H9 (cell line): ENCODE results near the gene KCTD4. TPM values are rescaled to one million over a fixed set of nuclear protein-coding genes. Genes with fewer than 3 reads are reported as not detected.
A peak's percentile ranks its signal among the peaks of the same experiment; 100 is the strongest.

Experiments
- DNase-seq: peaks from one replicate; pipeline ENCODE4 v3.0.0-alpha.2; 2017
- H2AFZ ChIP-seq: one replicate; pipeline ENCODE4 v1.6.1; 2013; ENCODE audit warnings: mild to moderate bottlenecking, low read length, control low read depth, moderate library complexity
- H2AK5ac ChIP-seq: 2 replicates; pipeline ENCODE4 v1.6.1; 2013; ENCODE audit warnings: low read length, control low read depth, mixed read lengths; ENCODE audit not compliant: insufficient read length
- H2BK120ac ChIP-seq: one replicate; pipeline ENCODE4 v1.6.1; 2013; ENCODE audit warnings: low read depth, mild to moderate bottlenecking, low read length, control low read depth, inconsistent platforms; ENCODE audit not compliant: poor library complexity, severe bottlenecking
- H2BK12ac ChIP-seq: 2 replicates; pipeline ENCODE4 v1.6.1; 2013; ENCODE audit warnings: low read length, control low read depth, mixed read lengths, low read depth; ENCODE audit not compliant: insufficient read length
- H2BK15ac ChIP-seq: 2 replicates; pipeline ENCODE4 v1.6.1; 2013; ENCODE audit warnings: low read depth, low read length, control low read depth
- H2BK20ac ChIP-seq: one replicate; pipeline ENCODE4 v1.6.1; 2013; ENCODE audit warnings: low read depth, mild to moderate bottlenecking, low read length, control low read depth, inconsistent platforms; ENCODE audit not compliant: poor library complexity, severe bottlenecking
- H2BK5ac ChIP-seq: 2 replicates; pipeline ENCODE4 v1.6.1; 2013; ENCODE audit warnings: low read length, control low read depth, mixed read lengths; ENCODE audit not compliant: insufficient read length
- H3K14ac ChIP-seq: 2 replicates; pipeline ENCODE4 v1.6.1; 2013; ENCODE audit warnings: low read length, control low read depth; ENCODE audit not compliant: insufficient read depth
- H3K18ac ChIP-seq: 2 replicates; pipeline ENCODE4 v1.6.1; 2013; ENCODE audit warnings: low read depth, mild to moderate bottlenecking, mixed read lengths, low read length, control low read depth; ENCODE audit not compliant: insufficient read length
- H3K23ac ChIP-seq: 2 replicates; pipeline ENCODE4 v1.6.1; 2013; ENCODE audit warnings: low read length, control low read depth, mixed read lengths, low read depth; ENCODE audit not compliant: insufficient read length
- H3K23me2 ChIP-seq: 2 replicates; pipeline ENCODE4 v1.6.1; 2013; ENCODE audit warnings: low read depth, mild to moderate bottlenecking, mixed read lengths, low read length, control low read depth; ENCODE audit not compliant: insufficient read length, poor library complexity, severe bottlenecking
- H3K27ac ChIP-seq: 2 replicates; pipeline ENCODE4 v1.5.1; 2013; ENCODE audit warnings: low read length, control low read depth, mixed read lengths, low read depth; ENCODE audit not compliant: insufficient read length
- H3K27me3 ChIP-seq: 2 replicates; pipeline ENCODE4 v1.6.1; 2013; ENCODE audit warnings: low read length, control low read depth, inconsistent platforms; ENCODE audit not compliant: insufficient read depth
- H3K4ac ChIP-seq: 2 replicates; pipeline ENCODE4 v1.6.1; 2013; ENCODE audit warnings: low read depth, mild to moderate bottlenecking, control low read depth, inconsistent platforms, low read length, moderate library complexity
- H3K4me1 ChIP-seq: 2 replicates; pipeline ENCODE4 v1.6.1; 2013; ENCODE audit warnings: low read length, control low read depth, inconsistent platforms; ENCODE audit not compliant: insufficient read depth
- H3K4me2 ChIP-seq: 2 replicates; pipeline ENCODE4 v1.6.1; 2013; ENCODE audit warnings: low read length, control low read depth, mixed read lengths; ENCODE audit not compliant: insufficient read length, insufficient read depth
- H3K56ac ChIP-seq: 2 replicates; pipeline ENCODE4 v1.6.1; 2013; ENCODE audit warnings: low read depth, mild to moderate bottlenecking, mixed read lengths, low read length, control low read depth; ENCODE audit not compliant: insufficient read length
- H3K79me1 ChIP-seq: 2 replicates; pipeline ENCODE4 v1.6.1; 2013; ENCODE audit warnings: low read depth, mild to moderate bottlenecking, moderate library complexity, low read length, control low read depth, inconsistent platforms; ENCODE audit not compliant: insufficient read depth, poor library complexity, severe bottlenecking
- H3K79me2 ChIP-seq: 2 replicates; pipeline ENCODE4 v1.6.1; 2013; ENCODE audit warnings: low read length, control low read depth, inconsistent platforms; ENCODE audit not compliant: insufficient read depth
- H3K9ac ChIP-seq: 2 replicates; pipeline ENCODE4 v1.6.1; 2013; ENCODE audit warnings: low read length, control low read depth, mixed read lengths; ENCODE audit not compliant: insufficient read length; ENCODE audit errors: extremely low read depth
- H3K9me3 ChIP-seq: one replicate; pipeline ENCODE4 v1.6.1; 2013; ENCODE audit warnings: low read depth, low read length, inconsistent platforms; ENCODE audit not compliant: control insufficient read depth
- H3T11ph ChIP-seq: one replicate; pipeline ENCODE4 v1.6.1; 2013; ENCODE audit warnings: mild to moderate bottlenecking, low read length, control low read depth, inconsistent platforms
- H4K20me1 ChIP-seq: one replicate; pipeline ENCODE4 v1.6.1; 2013; ENCODE audit not compliant: control insufficient read depth, insufficient read length, insufficient read depth
- H4K5ac ChIP-seq: 2 replicates; pipeline ENCODE4 v1.6.1; 2013; ENCODE audit warnings: low read depth, mild to moderate bottlenecking, mixed read lengths, low read length, control low read depth; ENCODE audit not compliant: insufficient read length
- H4K8ac ChIP-seq: replicated peaks from 2 replicates; pipeline ENCODE4 v1.6.1; 2013; ENCODE audit warnings: low read length, control low read depth, mixed read lengths, low read depth; ENCODE audit not compliant: insufficient read length
- H4K91ac ChIP-seq: 2 replicates; pipeline ENCODE4 v1.6.1; 2013; ENCODE audit warnings: low read depth, mild to moderate bottlenecking, moderate library complexity, mixed read lengths, low read length, control low read depth; ENCODE audit not compliant: insufficient read length
- H3K27ac Mint-ChIP-seq, 3 experiments: 2 replicates in 2 of 3; 3 replicates in 1 of 3; pipeline ENCODE4 v1.8.0; 2020 to 2021; ENCODE audit warnings: mixed read lengths in 3 of 3, mild to moderate bottlenecking in 1 of 3, moderate library complexity in 1 of 3
- H3K27me3 Mint-ChIP-seq: 2 replicates; pipeline ENCODE4 v1.8.0; 2021; ENCODE audit warnings: low read depth, mild to moderate bottlenecking, moderate library complexity, mixed read lengths
- H3K36me3 Mint-ChIP-seq, 3 experiments: 2 replicates in 2 of 3; 3 replicates in 1 of 3; pipeline ENCODE4 v1.8.0; 2020 to 2021; ENCODE audit warnings: low read depth in 3 of 3, mixed read lengths in 3 of 3; ENCODE audit not compliant: insufficient read depth in 1 of 3
- H3K4me1 Mint-ChIP-seq, 2 experiments: 2 replicates each; pipeline ENCODE4 v1.8.0; 2020; ENCODE audit warnings: mixed read lengths in 2 of 2
- H3K4me3 Mint-ChIP-seq, 2 experiments: 2 replicates in 1 of 2; 3 replicates in 1 of 2; pipeline ENCODE4 v1.8.0; 2020 to 2021; ENCODE audit warnings: mild to moderate bottlenecking in 2 of 2, mixed read lengths in 2 of 2, moderate library complexity in 1 of 2
- H3K9me3 Mint-ChIP-seq, 2 experiments: 2 replicates in 1 of 2; 3 replicates in 1 of 2; pipeline ENCODE4 v1.8.0; 2020; ENCODE audit warnings: mild to moderate bottlenecking in 2 of 2, mixed read lengths in 2 of 2, moderate library complexity in 1 of 2
- WGBS: extraction: QIAGEN DNeasy Blood & Tissue Kit; methylation state at CpG from one replicate; pipeline ENCODE4 v1.1.7; 2013; ENCODE audit warnings: missing lambda C conversion rate, low lambda C conversion rate, mixed read lengths; ENCODE audit not compliant: insufficient read length; ENCODE audit errors: extremely low coverage; 5-methylcytosine and 5-hydroxymethylcytosine counted together
- total RNA-seq: library from RNA; stranded (reverse); gene quantifications from 2 replicates; pipeline ENCODE4 v1.2.1, GENCODE V29; 2021
- TF ChIP-seq, protein P1 (sequence below): fragments of 200-600 bp; sonication (generic); conservative IDR thresholded peaks from 3 replicates; pipeline ENCODE4 v1.8.0; 2021; ENCODE audit warnings: antibody characterized with exemption, mild to moderate bottlenecking

KCTD4 gene
- total RNA-seq, 1 experiment from 2014 or later: not detected

DNA sequence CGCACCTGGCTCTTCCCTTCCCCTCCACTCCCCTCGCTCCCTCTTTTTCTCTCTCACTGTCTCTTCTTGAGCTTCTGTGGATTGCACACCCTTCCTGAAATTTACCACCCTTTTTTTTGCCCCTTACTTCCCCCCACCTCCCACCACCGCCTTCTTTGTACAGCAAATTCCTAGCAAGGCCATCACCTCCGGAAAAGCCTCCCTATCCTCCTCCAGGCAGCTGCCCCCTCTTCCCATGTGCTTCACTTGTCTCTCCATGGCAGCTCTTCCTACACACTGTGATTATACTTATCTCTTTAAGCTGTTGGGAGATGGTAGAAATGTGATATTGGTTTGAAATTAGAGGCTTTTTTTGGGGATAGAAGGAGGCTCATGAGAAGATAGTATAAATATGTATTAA lies 28.3 kb upstream of the KCTD4 start:
- no peak for DNase-seq
- Histone ChIP-seq H4K20me1 (no peaks in the 10 kb centered on the region), H3K79me1 (no peaks in the 10 kb centered on the region), H2AFZ (no peak overlapping the region), H2BK20ac (no peak overlapping the region), H3K27ac (no peak overlapping the region), H3K18ac (no peak overlapping the region), H3K4me1 (no peaks in the 10 kb centered on the region), H2AK5ac (no peak overlapping the region), H4K91ac (no peak overlapping the region), H3K23me2 (no peaks in the 10 kb centered on the region), H3T11ph (no peak overlapping the region), H3K27me3 (no peaks in the 10 kb centered on the region), H2BK12ac (no peak overlapping the region), H2BK5ac (no peak overlapping the region), H3K23ac (no peak overlapping the region), H3K9ac (no peak overlapping the region), H3K79me2 (no peaks in the 10 kb centered on the region), H2BK15ac (no peak overlapping the region), H3K14ac (no peak overlapping the region), H3K4ac (no peak overlapping the region), H3K9me3 (no peaks in the 10 kb centered on the region), H3K56ac (no peak overlapping the region), H3K4me2 (no peak overlapping the region), H2BK120ac (no peak overlapping the region), H4K5ac (no peak overlapping the region), H4K8ac (no peak overlapping the region)
- H3K9me3 Mint-ChIP-seq: no peaks in the 10 kb centered on the region
- H3K27me3 Mint-ChIP-seq: no peaks in the 10 kb centered on the region
- no peak overlapping the region for H3K4me3 Mint-ChIP-seq
- TF ChIP-seq, protein P1, sequence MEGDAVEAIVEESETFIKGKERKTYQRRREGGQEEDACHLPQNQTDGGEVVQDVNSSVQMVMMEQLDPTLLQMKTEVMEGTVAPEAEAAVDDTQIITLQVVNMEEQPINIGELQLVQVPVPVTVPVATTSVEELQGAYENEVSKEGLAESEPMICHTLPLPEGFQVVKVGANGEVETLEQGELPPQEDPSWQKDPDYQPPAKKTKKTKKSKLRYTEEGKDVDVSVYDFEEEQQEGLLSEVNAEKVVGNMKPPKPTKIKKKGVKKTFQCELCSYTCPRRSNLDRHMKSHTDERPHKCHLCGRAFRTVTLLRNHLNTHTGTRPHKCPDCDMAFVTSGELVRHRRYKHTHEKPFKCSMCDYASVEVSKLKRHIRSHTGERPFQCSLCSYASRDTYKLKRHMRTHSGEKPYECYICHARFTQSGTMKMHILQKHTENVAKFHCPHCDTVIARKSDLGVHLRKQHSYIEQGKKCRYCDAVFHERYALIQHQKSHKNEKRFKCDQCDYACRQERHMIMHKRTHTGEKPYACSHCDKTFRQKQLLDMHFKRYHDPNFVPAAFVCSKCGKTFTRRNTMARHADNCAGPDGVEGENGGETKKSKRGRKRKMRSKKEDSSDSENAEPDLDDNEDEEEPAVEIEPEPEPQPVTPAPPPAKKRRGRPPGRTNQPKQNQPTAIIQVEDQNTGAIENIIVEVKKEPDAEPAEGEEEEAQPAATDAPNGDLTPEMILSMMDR: no peak
- H3K27ac Mint-ChIP-seq: peak overlapping the region in 1 of 3 experiments; percentile 49; a peak in 3 of 7 replicates
- H3K4me1 Mint-ChIP-seq: peaks cover 11 to 19% of the 10 kb centered on the region in 2 experiments
- WGBS: no CpG with 5 or more reads among the region's 4 CpGs
- peaks cover 0 to 3% (median 0%) of the 10 kb centered on the region in 3 experiments; a peak in 1 of 7 replicates for H3K36me3 Mint-ChIP-seq
